HEK293 (cell line): ENCODE results near the gene ZNF527.
"Not testable (repeated sequence)": the region's sequence is repeated elsewhere in the genome, so short reads cannot be mapped to it uniquely, and the experiment has no call there.

Source experiments
- CTCF ChIA-PET: fragments of 350-600 bp; formaldehyde crosslinking; extraction: SDS; loops from one replicate; lab custom pipeline; 2021; ENCODE audit warnings: antibody characterized with exemption; lab: Yijun Ruan, JAX
- POLR2A ChIA-PET: fragments of 300-600 bp; formaldehyde crosslinking; extraction: SDS; loops from one replicate; lab custom pipeline; 2020; ENCODE audit warnings: antibody characterized with exemption, inconsistent platforms; lab: Yijun Ruan, JAX
- H3K27ac ChIP-seq: fragments of 200-500 bp; sonication (Bioruptor generic); 2 replicates; pipeline ENCODE4 v1.5.1; 2014; ENCODE audit warnings: low read depth, low read length, control low read depth, inconsistent platforms; ENCODE audit errors: extremely low read depth
- H3K36me3 ChIP-seq, 2 experiments: fragments of 200-500 bp in 1 of 2; sonication (Bioruptor generic) in 1 of 2; 1 replicate in 1 of 2; 2 replicates in 1 of 2; pipeline ENCODE4 v1.5.1; 2014 to 2017; ENCODE audit warnings: inconsistent platforms in 2 of 2, low read length in 2 of 2; ENCODE audit not compliant: control insufficient read depth in 2 of 2, insufficient read depth in 1 of 2
- H3K4me1 ChIP-seq: fragments of 200-500 bp; sonication (Bioruptor generic); 2 replicates; pipeline ENCODE4 v1.5.1; 2014; ENCODE audit warnings: mild to moderate bottlenecking, low read length, inconsistent platforms; ENCODE audit not compliant: control insufficient read depth, insufficient read depth
- H3K4me3 ChIP-seq: 2 replicates; pipeline ENCODE4 v1.5.1; 2011; ENCODE audit warnings: low read depth, mild to moderate bottlenecking, control low read depth, low read length, moderate library complexity
- H3K9me3 ChIP-seq: fragments of 200-500 bp; sonication (Bioruptor generic); 2 replicates; pipeline ENCODE4 v1.5.1; 2014; ENCODE audit warnings: low read depth, low read length, inconsistent platforms; ENCODE audit not compliant: control insufficient read depth, insufficient read depth
- KLF8 ChIP-seq: fragments of 450-650 bp; formaldehyde crosslinking; IDR thresholded peaks from 2 replicates; pipeline ENCODE4 v1.5.1; 2016; ENCODE audit warnings: missing biosample characterization, missing genetic modification characterization
- MZF1 ChIP-seq: fragments of 450-650 bp; formaldehyde crosslinking; IDR thresholded peaks from 2 replicates; pipeline ENCODE4 v1.5.1; 2017; ENCODE audit warnings: missing biosample characterization, missing genetic modification characterization, borderline replicate concordance
- ZBTB10 ChIP-seq: fragments of 450-650 bp; formaldehyde crosslinking; IDR thresholded peaks from 2 replicates; pipeline ENCODE4 v1.5.1; 2016; ENCODE audit warnings: missing biosample characterization, missing genetic modification characterization
- ZBTB21 ChIP-seq: fragments of 450-650 bp; formaldehyde crosslinking; IDR thresholded peaks from 2 replicates; pipeline ENCODE4 v1.5.1; 2017; ENCODE audit warnings: missing biosample characterization, missing genetic modification characterization
- ZBTB8A ChIP-seq: fragments of 450-650 bp; formaldehyde crosslinking; IDR thresholded peaks from 2 replicates; pipeline ENCODE4 v1.5.1; 2016; ENCODE audit warnings: missing biosample characterization, missing genetic modification characterization
- ZNF394 ChIP-seq: fragments of 450-650 bp; formaldehyde crosslinking; IDR thresholded peaks from 2 replicates; pipeline ENCODE4 v1.5.1; 2016; ENCODE audit warnings: missing biosample characterization, missing genetic modification characterization, mild to moderate bottlenecking, moderate library complexity, borderline replicate concordance
- ZNF426 ChIP-seq: fragments of 450-650 bp; formaldehyde crosslinking; IDR thresholded peaks from 2 replicates; pipeline ENCODE4 v1.5.1; 2017; ENCODE audit warnings: missing biosample characterization, missing genetic modification characterization, mild to moderate bottlenecking, inconsistent platforms, moderate library complexity
- ZNF433 ChIP-seq: fragments of 450-650 bp; formaldehyde crosslinking; IDR thresholded peaks from 2 replicates; pipeline ENCODE4 v1.5.1; 2016; ENCODE audit warnings: missing biosample characterization, missing genetic modification characterization, low read depth
- ZNF510 ChIP-seq: fragments of 450-650 bp; formaldehyde crosslinking; IDR thresholded peaks from 2 replicates; pipeline ENCODE4 v1.5.1; 2018; ENCODE audit warnings: mild to moderate bottlenecking, missing genetic modification characterization, missing biosample characterization; ENCODE audit not compliant: insufficient replicate concordance
- ZNF518A ChIP-seq: fragments of 450-650 bp; formaldehyde crosslinking; conservative IDR thresholded peaks from 2 replicates; pipeline ENCODE4 v1.5.1; 2016; ENCODE audit warnings: low read depth, missing biosample characterization, missing genetic modification characterization
- ZNF555 ChIP-seq: fragments of 450-650 bp; formaldehyde crosslinking; conservative IDR thresholded peaks from 2 replicates; pipeline ENCODE4 v1.5.1; 2017; ENCODE audit warnings: missing biosample characterization, mild to moderate bottlenecking, missing genetic modification characterization, inconsistent platforms
- ZNF623 ChIP-seq: fragments of 450-650 bp; formaldehyde crosslinking; IDR thresholded peaks from 2 replicates; pipeline ENCODE4 v1.5.1; 2016; ENCODE audit warnings: missing biosample characterization, missing genetic modification characterization
- TF ChIP-seq, protein P1 (sequence below): fragments of 450-650 bp; formaldehyde crosslinking; IDR thresholded peaks from 2 replicates; pipeline ENCODE4 v1.5.1; 2016; ENCODE audit warnings: missing biosample characterization, missing genetic modification characterization, borderline replicate concordance
- TF ChIP-seq, protein P2 (sequence below): fragments of 450-650 bp; formaldehyde crosslinking; conservative IDR thresholded peaks from 2 replicates; pipeline ENCODE4 v1.5.1; 2016; ENCODE audit warnings: low read depth, missing biosample characterization, missing genetic modification characterization
- TF ChIP-seq, protein P3 (sequence below): fragments of 450-650 bp; formaldehyde crosslinking; IDR thresholded peaks from 2 replicates; pipeline ENCODE4 v1.5.1; 2016; ENCODE audit warnings: missing biosample characterization, missing genetic modification characterization

ZNF527 gene

GRCh38 chr19:37389234-37389633 lies 18.3 kb downstream of the ZNF527 start (continued):
- TF ChIP-seq ZBTB10 (tag by site-specific recombination) (no peak), KLF8 (no peak), MZF1 (tag by site-specific recombination) (no peak)
- TF ChIP-seq, protein P1, sequence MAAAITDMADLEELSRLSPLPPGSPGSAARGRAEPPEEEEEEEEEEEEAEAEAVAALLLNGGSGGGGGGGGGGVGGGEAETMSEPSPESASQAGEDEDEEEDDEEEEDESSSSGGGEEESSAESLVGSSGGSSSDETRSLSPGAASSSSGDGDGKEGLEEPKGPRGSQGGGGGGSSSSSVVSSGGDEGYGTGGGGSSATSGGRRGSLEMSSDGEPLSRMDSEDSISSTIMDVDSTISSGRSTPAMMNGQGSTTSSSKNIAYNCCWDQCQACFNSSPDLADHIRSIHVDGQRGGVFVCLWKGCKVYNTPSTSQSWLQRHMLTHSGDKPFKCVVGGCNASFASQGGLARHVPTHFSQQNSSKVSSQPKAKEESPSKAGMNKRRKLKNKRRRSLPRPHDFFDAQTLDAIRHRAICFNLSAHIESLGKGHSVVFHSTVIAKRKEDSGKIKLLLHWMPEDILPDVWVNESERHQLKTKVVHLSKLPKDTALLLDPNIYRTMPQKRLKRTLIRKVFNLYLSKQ (tag by site-specific recombination): no peak

- H3K27ac ChIP-seq, H3K4me1 ChIP-seq, POLR2A ChIA-PET, CTCF ChIA-PET, H3K4me3 ChIP-seq: not testable (repeated sequence)
- TF ChIP-seq ZBTB21 (tag by site-specific recombination) (peak; percentile 28; the same call in 1 of the 2 replicates), ZBTB8A (tag by site-specific recombination) (0 out of 2 replicates have a peak, but pooled peaks have one; percentile 31), ZNF518A (tag by site-specific recombination) (peak; percentile 72), ZNF555 (tag by site-specific recombination) (peak; percentile 25; the same call in 1 of the 2 replicates), ZNF426 (tag by site-specific recombination) (peak; percentile 37), ZNF623 (tag by site-specific recombination) (peak; percentile 31; the same call in 1 of the 2 replicates), ZNF394 (tag by site-specific recombination) (peak; percentile 37; the same call in 1 of the 2 replicates), ZNF433 (tag by site-specific recombination) (0 out of 2 replicates have a peak, but pooled peaks have one; percentile 6), ZNF510 (peak; percentile 4)
- TF ChIP-seq, protein P2, sequence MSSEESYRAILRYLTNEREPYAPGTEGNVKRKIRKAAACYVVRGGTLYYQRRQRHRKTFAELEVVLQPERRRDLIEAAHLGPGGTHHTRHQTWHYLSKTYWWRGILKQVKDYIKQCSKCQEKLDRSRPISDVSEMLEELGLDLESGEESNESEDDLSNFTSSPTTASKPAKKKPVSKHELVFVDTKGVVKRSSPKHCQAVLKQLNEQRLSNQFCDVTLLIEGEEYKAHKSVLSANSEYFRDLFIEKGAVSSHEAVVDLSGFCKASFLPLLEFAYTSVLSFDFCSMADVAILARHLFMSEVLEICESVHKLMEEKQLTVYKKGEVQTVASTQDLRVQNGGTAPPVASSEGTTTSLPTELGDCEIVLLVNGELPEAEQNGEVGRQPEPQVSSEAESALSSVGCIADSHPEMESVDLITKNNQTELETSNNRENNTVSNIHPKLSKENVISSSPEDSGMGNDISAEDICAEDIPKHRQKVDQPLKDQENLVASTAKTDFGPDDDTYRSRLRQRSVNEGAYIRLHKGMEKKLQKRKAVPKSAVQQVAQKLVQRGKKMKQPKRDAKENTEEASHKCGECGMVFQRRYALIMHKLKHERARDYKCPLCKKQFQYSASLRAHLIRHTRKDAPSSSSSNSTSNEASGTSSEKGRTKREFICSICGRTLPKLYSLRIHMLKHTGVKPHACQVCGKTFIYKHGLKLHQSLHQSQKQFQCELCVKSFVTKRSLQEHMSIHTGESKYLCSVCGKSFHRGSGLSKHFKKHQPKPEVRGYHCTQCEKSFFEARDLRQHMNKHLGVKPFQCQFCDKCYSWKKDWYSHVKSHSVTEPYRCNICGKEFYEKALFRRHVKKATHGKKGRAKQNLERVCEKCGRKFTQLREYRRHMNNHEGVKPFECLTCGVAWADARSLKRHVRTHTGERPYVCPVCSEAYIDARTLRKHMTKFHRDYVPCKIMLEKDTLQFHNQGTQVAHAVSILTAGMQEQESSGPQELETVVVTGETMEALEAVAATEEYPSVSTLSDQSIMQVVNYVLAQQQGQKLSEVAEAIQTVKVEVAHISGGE: peak; percentile 59; the same call in 1 of the 2 replicates
- TF ChIP-seq, protein P3, sequence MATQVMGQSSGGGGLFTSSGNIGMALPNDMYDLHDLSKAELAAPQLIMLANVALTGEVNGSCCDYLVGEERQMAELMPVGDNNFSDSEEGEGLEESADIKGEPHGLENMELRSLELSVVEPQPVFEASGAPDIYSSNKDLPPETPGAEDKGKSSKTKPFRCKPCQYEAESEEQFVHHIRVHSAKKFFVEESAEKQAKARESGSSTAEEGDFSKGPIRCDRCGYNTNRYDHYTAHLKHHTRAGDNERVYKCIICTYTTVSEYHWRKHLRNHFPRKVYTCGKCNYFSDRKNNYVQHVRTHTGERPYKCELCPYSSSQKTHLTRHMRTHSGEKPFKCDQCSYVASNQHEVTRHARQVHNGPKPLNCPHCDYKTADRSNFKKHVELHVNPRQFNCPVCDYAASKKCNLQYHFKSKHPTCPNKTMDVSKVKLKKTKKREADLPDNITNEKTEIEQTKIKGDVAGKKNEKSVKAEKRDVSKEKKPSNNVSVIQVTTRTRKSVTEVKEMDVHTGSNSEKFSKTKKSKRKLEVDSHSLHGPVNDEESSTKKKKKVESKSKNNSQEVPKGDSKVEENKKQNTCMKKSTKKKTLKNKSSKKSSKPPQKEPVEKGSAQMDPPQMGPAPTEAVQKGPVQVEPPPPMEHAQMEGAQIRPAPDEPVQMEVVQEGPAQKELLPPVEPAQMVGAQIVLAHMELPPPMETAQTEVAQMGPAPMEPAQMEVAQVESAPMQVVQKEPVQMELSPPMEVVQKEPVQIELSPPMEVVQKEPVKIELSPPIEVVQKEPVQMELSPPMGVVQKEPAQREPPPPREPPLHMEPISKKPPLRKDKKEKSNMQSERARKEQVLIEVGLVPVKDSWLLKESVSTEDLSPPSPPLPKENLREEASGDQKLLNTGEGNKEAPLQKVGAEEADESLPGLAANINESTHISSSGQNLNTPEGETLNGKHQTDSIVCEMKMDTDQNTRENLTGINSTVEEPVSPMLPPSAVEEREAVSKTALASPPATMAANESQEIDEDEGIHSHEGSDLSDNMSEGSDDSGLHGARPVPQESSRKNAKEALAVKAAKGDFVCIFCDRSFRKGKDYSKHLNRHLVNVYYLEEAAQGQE (tag by site-specific recombination): 0 out of 2 replicates have a peak, but pooled peaks have one; percentile 25
- H3K9me3 ChIP-seq: peaks cover 47% of the 10 kb centered on the region
- peaks cover 31 to 37% of the 10 kb centered on the region in 2 experiments for H3K36me3 ChIP-seq
Observed at GRCh38 chr19:37391399-37391798, 20.5 kb downstream of the ZNF527 start.
